ENCODE results near the gene ISG20. TPM values are rescaled to one million over a fixed set of nuclear protein-coding genes. Genes with fewer than 3 reads are reported as not detected.

The ISG20 gene
- total and polyA plus RNA-seq, 2 donors (not counting 3 experiments of a cell fraction or from before 2014, with no cell fraction given) = 6.4 to 7.5 TPM

DNA sequence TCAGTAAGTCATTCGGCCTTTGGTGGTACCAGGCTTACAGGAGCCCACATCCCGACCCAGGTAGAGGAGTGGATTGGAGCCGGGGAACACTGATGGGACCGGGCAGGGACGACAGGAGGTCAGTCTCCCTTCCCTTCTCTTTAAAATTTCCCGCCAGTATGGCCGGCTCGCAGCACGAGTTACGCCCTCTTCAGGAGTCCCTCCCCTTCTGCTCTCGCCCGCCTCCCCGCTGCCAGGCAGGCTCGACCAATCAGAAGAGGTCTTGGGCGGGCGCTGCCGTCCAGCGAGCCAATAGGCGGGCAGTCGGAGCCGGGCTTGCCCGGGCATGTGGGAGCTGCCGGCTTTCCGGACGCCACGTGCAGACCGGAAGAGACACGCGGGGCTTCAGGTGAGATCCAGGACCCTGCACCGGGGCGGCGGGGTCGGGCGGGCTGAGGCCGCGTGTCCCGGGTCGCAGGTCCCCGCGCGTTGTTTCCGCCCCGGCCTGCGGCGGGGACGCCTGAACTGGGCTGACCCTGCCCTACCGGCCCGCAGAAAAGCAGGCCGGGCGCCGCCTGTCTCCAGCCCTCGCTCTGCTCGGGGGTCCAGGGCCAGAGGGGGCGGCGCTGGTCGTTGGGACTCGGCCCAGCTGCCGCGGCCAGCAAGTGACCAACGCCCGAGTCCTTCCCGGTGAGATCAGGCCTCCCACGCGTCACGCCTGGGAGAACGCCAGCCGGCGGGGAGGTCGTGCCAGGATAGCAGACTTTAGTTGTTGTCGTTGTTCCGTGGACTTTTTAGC is 17.6 kb upstream of the ISG20 start, which contains the start of gene AEN:
Gene AEN (plus strand): TSS at position 346 of the 778 bp plus-strand sequence. CDS start 4,870 bp downstream, outside the sequence.
- Histone ChIP-seq H2AFZ (ENCODE audit: low read depth, low read length) (peak within 1 kb of the TSS; percentile 82), H4K20me1 (replicated peaks; ENCODE audit: control insufficient read depth, extremely low read depth, insufficient read depth, low read length) (no peaks in the 10 kb centered on the region), H3K36me3 (ENCODE audit: control insufficient read depth in 2 of 2, extremely low read depth in 1 of 2, insufficient read depth in 2 of 2, low read length in 2 of 2) (peaks cover 0 to 2% of the 10 kb centered on the region in 2 experiments), H3K27me3 (ENCODE audit: control insufficient read depth in 2 of 2, insufficient read depth in 2 of 2, low read length in 2 of 2) (no peaks in the 10 kb centered on the region), H3K4me2 (ENCODE audit: insufficient read depth, low read length) (peak within 1 kb of the TSS; percentile 84), H3K4me1 (ENCODE audit: control insufficient read depth, extremely low read depth, insufficient read depth, low read length) (peaks cover 31% of the 10 kb centered on the region), H3K27ac (ENCODE audit: insufficient read depth, low read depth, low read length) (peak within 1 kb of the TSS; percentile 81), H3K4me3 (replicated peaks in 1 of 3; ENCODE audit: insufficient read depth in 1 of 3, low read depth in 1 of 3, low read length in 3 of 3) (peak within 1 kb of the TSS; percentile 33 to 78 (median 70)), H3K79me2 (ENCODE audit: control insufficient read depth, insufficient read depth, low read length) (peaks cover 50% of the 10 kb centered on the region), H3K9me3 (replicated peaks; ENCODE audit: control insufficient read depth, insufficient read depth, low read length) (no peaks in the 10 kb centered on the region), H3K9me1 (replicated peaks; ENCODE audit: control insufficient read depth, extremely low read depth, insufficient read depth, low read length) (no peaks in the 10 kb centered on the region), H3K9ac (replicated peaks; ENCODE audit: extremely low read depth, insufficient read depth, low read length) (peak within 1 kb of the TSS; percentile 87)
- peak; percentile 98 for DNase-seq (ENCODE audit: low read depth, low spot score)
- FAIRE-seq = peak; percentile 96
- intact Hi-C loops (cut with micrococcal nuclease) (loop anchor here (1.0 to 10.0 kb wide), 7 partner anchors 9 to 714 kb away; partner anchors contain the start of genes DET1, MRPL46, MRPS11 and POLG), dilution Hi-C loops (cut with MboI; ENCODE audit: extremely low pct_ligation_motif_present, low sequenced_read_pairs) (no loop called here)
- POLR2A ChIA-PET = no interaction called here
- TF ChIP-seq JUN (IDR thresholded peaks at IDR 0.05; ENCODE audit: borderline replicate concordance, insufficient read depth, insufficient read length, low read depth) (no peak), MYC (IDR thresholded peaks at IDR 0.05; ENCODE audit: low read depth, low read length) (no peak), POLR2A (IDR thresholded peaks at IDR 0.05; ENCODE audit: low read depth, low read length) (peak; percentile 72), POLR2AphosphoS5 (IDR thresholded peaks at IDR 0.05; ENCODE audit: insufficient read depth, low read depth, low read length) (peak; percentile 84)
- TF ChIP-seq, protein P1, sequence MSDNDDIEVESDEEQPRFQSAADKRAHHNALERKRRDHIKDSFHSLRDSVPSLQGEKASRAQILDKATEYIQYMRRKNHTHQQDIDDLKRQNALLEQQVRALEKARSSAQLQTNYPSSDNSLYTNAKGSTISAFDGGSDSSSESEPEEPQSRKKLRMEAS (IDR thresholded peaks at IDR 0.05; ENCODE audit: insufficient read depth, insufficient read length) = peak; percentile 87
- CTCF ChIA-PET = interaction anchor here (0.6 to 2.2 kb wide), 6 partner anchors 10 to 284 kb away, joined by 3 to 7 read pairs (median 4); partner anchors contain the start of genes MRPL46 and MRPS11
- no TSS peak for BruUV-seq (replicated peaks)

All from endothelial cell of umbilical vein (primary cell).